Activated T-helper 1 cell treated with Interleukin-2 at 50 U/mL for 16 hours (primary cell): ENCODE data around the gene CLIC3.

Experiments
- DNase-seq: peaks from one replicate; pipeline ENCODE4 v3.0.0-alpha.2; 2020; ENCODE audit warnings: low read depth

Gene CLIC3

GRCh38 chr9:136980669-136981478, 15.5 kb downstream of the CLIC3 start:
- DNase-seq: no peak

GRCh38 chr9:136979769-136980587, 16.4 kb downstream of the CLIC3 start:
- no peak for DNase-seq

GRCh38 chr9:136978865-136979544, 17.4 kb downstream of the CLIC3 start:
- DNase-seq: no peak

- DNase-seq: peak; percentile 59
Measured at GRCh38 chr9:136978073-136978864, 18.1 kb downstream of the CLIC3 start.

- no peak for DNase-seq
Measured at GRCh38 chr9:136977649-136978072, 18.7 kb downstream of the CLIC3 start.

GRCh38 chr9:136977223-136977622, 19.1 kb downstream of the CLIC3 start, which contains the start of gene PTGDS:
Gene PTGDS (plus strand): TSS chr9:136977504. CDS start chr9:136977579, 75 bp downstream.
- no peak for DNase-seq

- no peak for DNase-seq
Measured at GRCh38 chr9:136975644-136976043, 20.7 kb downstream of the CLIC3 start.

- DNase-seq: no peak
Measured at GRCh38 chr9:136974817-136975535, 21.4 kb downstream of the CLIC3 start.

GRCh38 chr9:136973618-136974617, 22.4 kb downstream of the CLIC3 start:
- DNase-seq: no peak

- DNase-seq: no peak
Measured at GRCh38 chr9:136972743-136973142, 23.6 kb downstream of the CLIC3 start.

- DNase-seq: no peak
Measured at GRCh38 chr9:136972335-136972734, 24.0 kb downstream of the CLIC3 start.

GRCh38 chr9:136971746-136972145, 24.6 kb downstream of the CLIC3 start:
- no peak for DNase-seq

GRCh38 chr9:136970361-136970760, 26.0 kb downstream of the CLIC3 start:
- DNase-seq: no peak

GRCh38 chr9:136969774-136970173, 26.6 kb downstream of the CLIC3 start:
- no peak for DNase-seq

- DNase-seq: no peak
Measured at GRCh38 chr9:136969150-136969549, 27.2 kb downstream of the CLIC3 start.

- DNase-seq: no peak
Measured at GRCh38 chr9:136968333-136969127, 27.8 kb downstream of the CLIC3 start.

- no peak for DNase-seq
Measured at GRCh38 chr9:136965771-136966484, 30.4 kb downstream of the CLIC3 start.

- no peak for DNase-seq
Measured at GRCh38 chr9:136964833-136965422, 31.4 kb downstream of the CLIC3 start.
